ENCODE results near the gene TLCD3A.
"Not testable (repeated sequence)": the region's sequence is repeated elsewhere in the genome, so short reads cannot be mapped to it uniquely, and the experiment has no call there.

GRCh38 chr17:790874-791247, 58.5 kb downstream of the TLCD3A start:
- not testable (repeated sequence) for TF ChIP-seq YY1 (IDR thresholded peaks at IDR 0.05; ENCODE audit: insufficient read depth, insufficient read length); ZNF274 (IDR thresholded peaks at IDR 0.05; ENCODE audit: low read depth, low read length); SUZ12 (IDR thresholded peaks at IDR 0.05; ENCODE audit: extremely low read depth, insufficient read depth, insufficient read length)

Data from NT2/D1 (cell line).